BJ (cell line): ENCODE data around the gene PPP4R3C. TPM values are rescaled to one million over a fixed set of nuclear protein-coding genes. Genes with fewer than 3 reads are reported as not detected.
"Not testable (repeated sequence)": the region's sequence is repeated elsewhere in the genome, so short reads cannot be mapped to it uniquely, and the experiment has no call there.

ENCODE experiments used
- CTCF ChIA-PET: fragments of 350-600 bp; formaldehyde crosslinking; extraction: SDS; loops from one replicate; lab custom pipeline; 2021; ENCODE audit warnings: antibody characterized with exemption, inconsistent platforms; lab: Yijun Ruan, JAX
- POLR2A ChIA-PET: fragments of 300-600 bp; sonication (Branson Sonifier 250); formaldehyde crosslinking; extraction: SDS; loops from one replicate; lab custom pipeline; 2021; ENCODE audit warnings: antibody characterized with exemption; lab: Charles Lee
- DNase-seq: peaks from one replicate; pipeline ENCODE4 v3.0.0-alpha.2; 2011; ENCODE audit warnings: low read depth
- H3K27me3 ChIP-seq: 2 replicates; pipeline ENCODE4 v1.6.0; 2011; ENCODE audit warnings: low read length; ENCODE audit not compliant: control insufficient read depth, insufficient read depth
- H3K36me3 ChIP-seq: 2 replicates; pipeline ENCODE4 v1.5.1; 2011; ENCODE audit warnings: low read length; ENCODE audit not compliant: control insufficient read depth, insufficient read depth
- H3K4me3 ChIP-seq: 2 replicates; pipeline ENCODE4 v1.5.1; 2011; ENCODE audit warnings: low read depth, mild to moderate bottlenecking, control low read depth, low read length
- polyA plus RNA-seq: library from polyadenylated mRNA; depleted of rRNA; stranded (reverse); fragments of >200 nt; gene quantifications from 2 replicates; pipeline ENCODE4 v1.2.3, GENCODE V29; 2011
- TF ChIP-seq, protein P1 (sequence below): IDR thresholded peaks from 2 replicates; pipeline ENCODE4 v1.5.1; 2011; ENCODE audit warnings: low read depth, mild to moderate bottlenecking, control low read depth, inconsistent platforms, low read length, moderate library complexity; ENCODE audit not compliant: insufficient read depth

PPP4R3C gene
- polyA plus RNA-seq, 1 experiment: not detected

DNA sequence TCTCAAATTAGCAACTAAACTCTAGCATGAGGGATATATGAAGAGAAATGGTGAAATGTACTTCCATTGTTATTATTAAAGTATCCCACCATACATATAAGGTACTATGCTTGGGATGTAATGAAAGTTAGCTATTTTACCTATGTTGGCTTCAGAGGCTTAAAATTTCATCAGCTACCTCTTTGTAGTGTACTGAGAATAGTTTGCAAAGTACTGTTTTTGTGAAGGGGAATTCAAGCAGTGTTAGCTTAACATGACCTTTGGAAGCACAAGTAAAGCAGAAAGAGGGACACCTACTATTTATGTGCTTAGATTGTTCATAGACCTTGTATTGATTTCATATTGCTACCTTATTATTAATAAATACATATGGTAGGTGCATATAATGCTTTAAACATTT is 11.8 kb downstream of the PPP4R3C start:
- POLR2A ChIA-PET: no interaction called here
- no peak for DNase-seq
- TF ChIP-seq, protein P1, sequence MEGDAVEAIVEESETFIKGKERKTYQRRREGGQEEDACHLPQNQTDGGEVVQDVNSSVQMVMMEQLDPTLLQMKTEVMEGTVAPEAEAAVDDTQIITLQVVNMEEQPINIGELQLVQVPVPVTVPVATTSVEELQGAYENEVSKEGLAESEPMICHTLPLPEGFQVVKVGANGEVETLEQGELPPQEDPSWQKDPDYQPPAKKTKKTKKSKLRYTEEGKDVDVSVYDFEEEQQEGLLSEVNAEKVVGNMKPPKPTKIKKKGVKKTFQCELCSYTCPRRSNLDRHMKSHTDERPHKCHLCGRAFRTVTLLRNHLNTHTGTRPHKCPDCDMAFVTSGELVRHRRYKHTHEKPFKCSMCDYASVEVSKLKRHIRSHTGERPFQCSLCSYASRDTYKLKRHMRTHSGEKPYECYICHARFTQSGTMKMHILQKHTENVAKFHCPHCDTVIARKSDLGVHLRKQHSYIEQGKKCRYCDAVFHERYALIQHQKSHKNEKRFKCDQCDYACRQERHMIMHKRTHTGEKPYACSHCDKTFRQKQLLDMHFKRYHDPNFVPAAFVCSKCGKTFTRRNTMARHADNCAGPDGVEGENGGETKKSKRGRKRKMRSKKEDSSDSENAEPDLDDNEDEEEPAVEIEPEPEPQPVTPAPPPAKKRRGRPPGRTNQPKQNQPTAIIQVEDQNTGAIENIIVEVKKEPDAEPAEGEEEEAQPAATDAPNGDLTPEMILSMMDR: no peak
- Histone ChIP-seq H3K27me3 (no peaks in the 10 kb centered on the region), H3K36me3 (no peaks in the 10 kb centered on the region), H3K4me3 (no peak overlapping the region)
- CTCF ChIA-PET: no interaction called here

DNA sequence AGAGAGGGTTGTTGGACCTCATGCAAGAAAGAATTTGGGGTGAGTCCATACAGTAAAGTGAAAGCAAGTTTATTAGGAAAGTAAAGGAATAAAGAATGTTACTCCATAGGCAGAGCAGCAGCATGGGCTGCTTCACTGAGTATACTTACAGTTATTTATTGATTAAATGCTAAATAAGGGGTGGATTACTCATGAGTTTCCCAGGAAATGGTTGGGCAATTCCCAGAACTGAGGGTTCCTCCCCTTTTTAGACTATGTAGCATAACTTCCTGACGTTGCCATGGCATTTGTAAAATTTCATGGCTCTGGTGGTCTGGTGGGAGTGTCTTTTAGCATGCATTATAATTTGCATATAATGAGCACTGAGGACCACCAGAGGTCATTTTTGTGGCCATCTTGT is 16.7 kb downstream of the PPP4R3C start:
- Histone ChIP-seq H3K27me3 (no peaks in the 10 kb centered on the region), H3K4me3 (no peak overlapping the region), H3K36me3 (no peaks in the 10 kb centered on the region)
- no peak for DNase-seq
- CTCF ChIA-PET: no interaction called here
- POLR2A ChIA-PET: no interaction called here
- TF ChIP-seq, protein P1: no peak

DNA sequence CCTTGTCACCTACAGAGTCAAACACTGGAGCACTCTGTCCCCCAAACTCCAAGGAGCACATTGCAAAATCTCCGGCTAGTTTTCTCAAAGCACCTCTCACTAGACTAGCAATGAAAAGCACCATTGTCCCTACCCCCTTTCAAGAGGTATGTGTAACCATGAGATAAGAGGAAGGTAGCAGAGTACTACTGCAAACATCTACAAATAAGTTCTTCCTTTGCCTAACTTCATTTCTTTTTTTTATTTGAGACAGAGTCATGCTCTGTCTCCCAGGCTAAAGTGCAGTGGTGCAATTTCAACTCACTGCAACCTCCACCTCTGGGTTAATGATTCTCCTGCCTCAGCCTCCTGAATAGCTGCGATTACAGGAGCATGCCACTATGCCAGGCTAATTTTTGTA is 17.7 kb downstream of the PPP4R3C start:
- Histone ChIP-seq H3K4me3 (no peak overlapping the region), H3K27me3 (no peaks in the 10 kb centered on the region), H3K36me3 (no peaks in the 10 kb centered on the region)
- POLR2A ChIA-PET: no interaction called here
- TF ChIP-seq, protein P1: no peak
- no peak for DNase-seq
- CTCF ChIA-PET: no interaction called here

DNA sequence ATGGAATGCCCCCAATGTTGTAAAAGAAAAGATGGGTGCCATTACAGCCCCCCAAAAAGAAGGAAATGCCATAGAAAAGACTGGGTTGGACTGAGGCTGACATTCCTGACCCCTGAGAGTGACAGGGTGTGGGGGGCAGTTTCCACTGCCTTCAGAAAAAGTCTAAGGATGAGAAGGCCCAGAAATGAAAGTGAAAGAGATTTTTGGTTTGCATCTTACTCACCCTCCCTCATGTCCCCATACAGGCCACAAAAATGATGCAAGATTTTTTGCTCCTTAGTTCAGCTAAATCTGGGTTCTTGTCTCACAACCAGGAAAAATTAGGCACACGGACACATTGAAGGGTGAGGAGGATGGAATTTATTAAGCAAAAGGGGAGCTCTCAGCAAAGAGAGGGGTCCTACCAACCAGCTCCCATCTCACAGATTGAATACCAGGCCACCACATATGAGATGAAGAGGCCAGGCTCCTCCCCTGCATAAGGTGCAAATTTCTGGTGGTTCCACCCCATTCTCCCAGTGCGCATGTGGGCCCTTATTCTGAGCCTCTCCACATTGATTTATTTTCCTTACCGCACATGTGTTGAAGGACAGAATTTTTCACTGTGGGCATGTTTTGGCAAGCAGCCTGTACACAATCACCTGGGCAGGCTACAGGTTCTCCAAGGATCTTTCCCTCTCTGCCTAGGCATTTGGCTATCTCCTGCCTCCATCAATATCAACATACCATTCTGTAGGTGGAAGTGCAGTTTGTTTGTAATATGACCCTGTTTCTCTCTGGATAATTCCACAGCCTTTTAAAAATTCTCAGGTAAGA is 18.8 kb downstream of the PPP4R3C start:
- DNase-seq: no peak
- TF ChIP-seq, protein P1: no peak
- Histone ChIP-seq H3K27me3 (no peaks in the 10 kb centered on the region), H3K36me3 (no peaks in the 10 kb centered on the region), H3K4me3 (no peak overlapping the region)
- POLR2A ChIA-PET: no interaction called here
- CTCF ChIA-PET: no interaction called here

DNA sequence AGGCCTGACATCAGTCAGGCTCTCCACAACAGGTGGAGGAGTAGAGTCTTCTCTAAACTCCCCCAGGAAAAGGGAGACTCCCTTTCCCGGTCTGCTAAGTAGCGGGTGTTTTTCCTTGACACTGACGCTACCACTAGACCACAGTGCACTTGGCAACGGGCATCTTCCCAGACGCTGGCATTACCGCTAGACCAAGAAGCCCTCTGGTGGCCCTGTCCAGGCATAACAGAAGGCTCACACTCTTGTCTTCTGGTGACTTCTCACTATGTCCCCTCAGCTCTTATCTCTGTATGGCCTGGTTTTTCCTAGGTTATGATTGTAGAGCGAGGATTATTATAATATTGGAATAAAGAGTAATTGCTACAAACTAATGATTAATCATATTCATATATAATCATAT is 20.7 kb downstream of the PPP4R3C start:
- H3K36me3 ChIP-seq, CTCF ChIA-PET, H3K27me3 ChIP-seq, H3K4me3 ChIP-seq, DNase-seq, POLR2A ChIA-PET: not testable (repeated sequence)

DNA sequence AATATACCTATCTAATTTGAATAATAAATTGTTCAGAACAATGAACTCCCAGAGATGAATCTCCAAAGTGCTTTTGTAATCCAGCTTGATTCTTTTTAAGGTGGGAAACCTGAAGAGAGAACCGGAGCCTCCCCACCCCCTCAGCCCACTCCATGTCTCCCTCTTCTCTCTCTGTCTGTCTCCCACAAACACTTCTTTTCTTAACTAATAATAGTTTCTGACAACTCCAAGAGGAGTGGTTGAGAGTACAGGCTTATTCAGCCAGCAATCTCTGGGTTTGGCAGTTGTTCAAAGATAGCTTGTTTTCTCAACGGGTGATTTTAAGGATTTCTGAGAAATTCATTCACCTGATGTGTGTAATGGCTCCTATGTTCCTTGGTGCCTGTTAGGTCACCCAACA is 23.4 kb downstream of the PPP4R3C start:
- no peaks in the 10 kb centered on the region for H3K27me3 ChIP-seq
- no peak overlapping the region for H3K4me3 ChIP-seq
- no peak for DNase-seq
- POLR2A ChIA-PET: no interaction called here
- TF ChIP-seq, protein P1: no peak
- CTCF ChIA-PET: no interaction called here
- no peaks in the 10 kb centered on the region for H3K36me3 ChIP-seq
